B cell (primary cell): ENCODE data around the gene SMAP1. TPM values are rescaled to one million over a fixed set of nuclear protein-coding genes. Genes with fewer than 3 reads are reported as not detected.

ENCODE experiments used
- ATAC-seq: fragments of 200-7000 bp; cut with Tn5 transposase; one replicate; pipeline ENCODE4 v1.10.0; 2021; ENCODE audit warnings: low read depth, mild to moderate bottlenecking, moderate number of reproducible peaks, moderate library complexity
- CTCF ChIA-PET: fragments of 350-600 bp; sonication (Branson Sonifier 250); formaldehyde crosslinking; loops from one replicate; lab custom pipeline; 2021; ENCODE audit warnings: antibody characterized with exemption, inconsistent platforms; lab: Charles Lee
- POLR2A ChIA-PET: fragments of 350-600 bp; sonication (Branson Sonifier 250); formaldehyde crosslinking; loops from one replicate; lab custom pipeline; 2021; ENCODE audit warnings: antibody characterized with exemption; lab: Charles Lee
- DNase-seq: peaks from one replicate; pipeline ENCODE4 v3.0.0; 2013
- H2AFZ ChIP-seq: 2 replicates; pipeline ENCODE4 v1.6.1; 2012; ENCODE audit warnings: mild to moderate bottlenecking, low read depth, low read length; ENCODE audit not compliant: insufficient read depth, poor library complexity, severe bottlenecking
- H3K27ac ChIP-seq, 2 donors: 1 replicate in 1 of 2; 2 replicates in 1 of 2; pipeline ENCODE4 v1.5.1; 2012 to 2013; ENCODE audit warnings: low read length in 2 of 2, mild to moderate bottlenecking in 2 of 2, moderate library complexity in 1 of 2
- H3K27me3 ChIP-seq, 4 experiments: fragments of 200-600 bp in 1 of 4; sonication (generic) in 1 of 4; replicated peaks in 1 of 4; 1 replicate in 2 of 4; 2 replicates in 2 of 4; pipeline versions ENCODE4 v1.6.1 to v1.7.0; 2013 to 2016; ENCODE audit warnings: low read length in 3 of 4, mild to moderate bottlenecking in 2 of 4, mixed read lengths in 1 of 4, moderate library complexity in 1 of 4; ENCODE audit not compliant: insufficient read depth in 4 of 4, control insufficient read depth in 3 of 4; ENCODE audit errors: control extremely low read depth in 1 of 4
- H3K36me3 ChIP-seq, 2 experiments: replicated peaks in 1 of 2; 1 replicate in 1 of 2; 2 replicates in 1 of 2; pipeline versions ENCODE4 v1.6.1 to v1.7.1; 2013; ENCODE audit warnings: low read length in 1 of 2; ENCODE audit not compliant: insufficient read depth in 2 of 2, control insufficient read depth in 1 of 2; ENCODE audit errors: control extremely low read depth in 1 of 2, extremely low read depth in 1 of 2
- H3K4me1 ChIP-seq, 2 donors: fragments of 200-600 bp in 1 of 2; sonication (generic) in 1 of 2; 1 replicate in 1 of 2; 2 replicates in 1 of 2; pipeline versions ENCODE4 v1.5.1 to v1.6.1; 2013 to 2017; ENCODE audit warnings: low read length in 2 of 2; ENCODE audit not compliant: control insufficient read depth in 2 of 2, insufficient read depth in 2 of 2
- H3K4me2 ChIP-seq: replicated peaks from 2 replicates; pipeline ENCODE3; 2012; ENCODE audit warnings: mild to moderate bottlenecking, low read depth, low read length; ENCODE audit not compliant: poor library complexity, severe bottlenecking
- H3K4me3 ChIP-seq, 5 experiments: fragments of 200-600 bp in 1 of 5; sonication (generic) in 1 of 5; 1 replicate in 3 of 5; 2 replicates in 2 of 5; pipeline versions ENCODE4 v1.5.1 to v1.7.0; 2011 to 2016; ENCODE audit warnings: low read length in 4 of 5, mild to moderate bottlenecking in 4 of 5, low read depth in 2 of 5, control low read depth in 1 of 5, moderate library complexity in 1 of 5; ENCODE audit not compliant: insufficient read depth in 1 of 5; ENCODE audit errors: control extremely low read depth in 1 of 5, extremely low read depth in 1 of 5
- H3K79me2 ChIP-seq: fragments of 200-600 bp; sonication (generic); one replicate; pipeline ENCODE4 v1.6.0; 2016; ENCODE audit warnings: low read length; ENCODE audit not compliant: control insufficient read depth, insufficient read depth
- H3K9ac ChIP-seq: fragments of 200-600 bp; sonication (generic); 2 replicates; pipeline ENCODE4 v1.6.1; 2017; ENCODE audit warnings: mild to moderate bottlenecking, low read length, moderate library complexity
- H3K9me3 ChIP-seq, 3 donors: one replicate each; pipeline versions ENCODE4 v1.6.1 to v1.7.1; 2013; ENCODE audit warnings: low read length in 2 of 3; ENCODE audit not compliant: control insufficient read depth in 2 of 3, insufficient read depth in 1 of 3; ENCODE audit errors: control extremely low read depth in 1 of 3
- H4K20me1 ChIP-seq: 2 replicates; pipeline ENCODE4 v1.6.0; 2012; ENCODE audit warnings: mild to moderate bottlenecking, low read length; ENCODE audit not compliant: insufficient read depth, control insufficient read depth, poor library complexity, severe bottlenecking
- H3K27ac Mint-ChIP-seq: one replicate; pipeline ENCODE4 v1.8.0; 2021; ENCODE audit warnings: mixed read lengths
- H3K27me3 Mint-ChIP-seq: one replicate; pipeline ENCODE4 v1.8.0; 2021; ENCODE audit warnings: mixed read lengths
- H3K4me1 Mint-ChIP-seq: one replicate; pipeline ENCODE4 v1.8.0; 2021; ENCODE audit warnings: mixed read lengths
- H3K4me3 Mint-ChIP-seq: one replicate; pipeline ENCODE4 v1.8.0; 2021; ENCODE audit warnings: mixed read lengths
- H3K9me3 Mint-ChIP-seq: one replicate; pipeline ENCODE4 v1.8.0; 2022; ENCODE audit warnings: mixed read lengths; ENCODE audit not compliant: insufficient read depth
- EZH2 ChIP-seq: IDR thresholded peaks from 2 replicates; pipeline ENCODE4 v1.6.1; 2012; ENCODE audit warnings: borderline replicate concordance, low read depth, mild to moderate bottlenecking, moderate library complexity, low read length; ENCODE audit not compliant: insufficient read depth, poor library complexity, severe bottlenecking
- WGBS: methylation state at CpG from one replicate; pipeline ENCODE4 v1.1.5; 2013; ENCODE audit warnings: missing lambda C conversion rate; ENCODE audit not compliant: insufficient coverage; 5-methylcytosine and 5-hydroxymethylcytosine counted together
- intact Hi-C: fragments of 100-400 bp; cut with micrococcal nuclease; formaldehyde crosslinking; loops from one replicate; pipeline ENCODE4 v1.10.0; 2022
- polyA plus RNA-seq: library from polyadenylated mRNA; depleted of rRNA; stranded (reverse); fragments of >200 nt; gene quantifications from 2 replicates; pipeline ENCODE4 v1.2.3, GENCODE V29; 2012
- total RNA-seq, 2 donors: library from RNA; stranded (reverse); fragments of 120-200 nt in 1 of 2; gene quantifications; 1 replicate in 1 of 2; 2 replicates in 1 of 2; pipeline versions ENCODE4 v1.2.3 to v1.2.4, GENCODE V29; 2013 to 2022
- TF ChIP-seq, protein P1 (sequence below): fragments of 200-600 bp; IDR thresholded peaks from one replicate; pipeline ENCODE4 v1.8.0; 2022; ENCODE audit warnings: antibody characterized with exemption, mild to moderate bottlenecking

SMAP1 gene
- total and polyA plus RNA-seq, 2 donors (not counting 1 experiment from before 2014, with no cell fraction given), result 11.0 to 21.7 TPM

DNA sequence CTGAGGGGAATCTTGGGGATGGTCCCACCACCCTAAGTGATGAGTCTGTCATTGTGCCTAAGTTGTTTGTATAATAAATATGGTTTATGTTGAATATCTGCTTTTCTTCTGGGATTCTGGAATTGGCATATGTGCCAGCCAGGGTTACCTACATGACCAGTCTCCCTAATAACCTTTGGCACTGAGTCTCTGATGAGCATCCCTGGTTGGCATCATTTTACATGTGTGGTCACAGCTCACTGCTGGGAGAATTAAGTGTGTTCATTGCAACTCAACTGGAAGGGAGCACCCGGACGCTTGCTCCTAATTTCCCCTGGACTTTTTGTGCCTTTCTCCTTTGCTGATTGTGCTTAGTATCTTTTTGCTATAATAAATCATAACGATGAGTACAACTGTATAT lies 8.1 kb downstream of the SMAP1 start:
- H3K27ac ChIP-seq, result no peak overlapping the region
- peaks cover 66% of the 10 kb centered on the region for H4K20me1 ChIP-seq
- H2AFZ ChIP-seq, result no peak overlapping the region
- peaks cover 95% of the 10 kb centered on the region for H3K79me2 ChIP-seq
- Mint-ChIP-seq H3K4me3 (no peak overlapping the region), H3K27ac (no peak overlapping the region), H3K9me3 (no peaks in the 10 kb centered on the region), H3K4me1 (peaks cover 26% of the 10 kb centered on the region), H3K27me3 (no peaks in the 10 kb centered on the region)
- no peaks in the 10 kb centered on the region for H3K9me3 ChIP-seq
- no peaks in the 10 kb centered on the region for H3K27me3 ChIP-seq
- intact Hi-C loops, result no loop called here
- no peak overlapping the region for H3K9ac ChIP-seq
- ATAC-seq (no peak), DNase-seq (no peak)
- H3K4me3 ChIP-seq, result no peak overlapping the region
- ChIA-PET POLR2A (no interaction called here), CTCF (interaction anchor here (1.5 kb wide), 1 partner anchor 11 kb away, joined by 6 read pairs; no protein-coding TSS in a partner anchor)
- no peak for TF ChIP-seq EZH2
- TF ChIP-seq, protein P1, sequence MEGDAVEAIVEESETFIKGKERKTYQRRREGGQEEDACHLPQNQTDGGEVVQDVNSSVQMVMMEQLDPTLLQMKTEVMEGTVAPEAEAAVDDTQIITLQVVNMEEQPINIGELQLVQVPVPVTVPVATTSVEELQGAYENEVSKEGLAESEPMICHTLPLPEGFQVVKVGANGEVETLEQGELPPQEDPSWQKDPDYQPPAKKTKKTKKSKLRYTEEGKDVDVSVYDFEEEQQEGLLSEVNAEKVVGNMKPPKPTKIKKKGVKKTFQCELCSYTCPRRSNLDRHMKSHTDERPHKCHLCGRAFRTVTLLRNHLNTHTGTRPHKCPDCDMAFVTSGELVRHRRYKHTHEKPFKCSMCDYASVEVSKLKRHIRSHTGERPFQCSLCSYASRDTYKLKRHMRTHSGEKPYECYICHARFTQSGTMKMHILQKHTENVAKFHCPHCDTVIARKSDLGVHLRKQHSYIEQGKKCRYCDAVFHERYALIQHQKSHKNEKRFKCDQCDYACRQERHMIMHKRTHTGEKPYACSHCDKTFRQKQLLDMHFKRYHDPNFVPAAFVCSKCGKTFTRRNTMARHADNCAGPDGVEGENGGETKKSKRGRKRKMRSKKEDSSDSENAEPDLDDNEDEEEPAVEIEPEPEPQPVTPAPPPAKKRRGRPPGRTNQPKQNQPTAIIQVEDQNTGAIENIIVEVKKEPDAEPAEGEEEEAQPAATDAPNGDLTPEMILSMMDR, result no peak
- H3K4me1 ChIP-seq, result no peaks in the 10 kb centered on the region
- no CpG with 5 or more reads among the region's 3 CpGs for WGBS
- peaks cover 0 to 2% of the 10 kb centered on the region in 2 experiments for H3K36me3 ChIP-seq
- no peak overlapping the region for H3K4me2 ChIP-seq

DNA sequence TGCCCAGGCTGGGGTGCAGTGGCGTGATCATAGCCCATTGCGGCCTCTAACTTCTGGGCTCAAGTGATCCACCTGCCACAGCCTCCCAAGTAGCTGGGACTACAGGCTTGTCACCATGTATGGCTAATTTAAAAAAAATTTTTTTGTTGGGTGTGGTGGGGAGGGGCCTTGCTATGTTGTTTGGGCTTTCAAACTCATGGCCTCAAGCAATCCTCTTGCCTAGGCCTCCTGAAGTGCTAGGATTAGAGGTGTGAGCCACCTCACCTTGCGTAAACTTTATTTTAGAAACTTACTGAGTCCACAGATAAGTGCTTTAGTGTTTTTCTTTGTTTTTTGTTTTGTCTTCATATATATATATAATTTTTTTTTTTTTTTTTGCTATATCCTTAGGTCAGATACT lies 9.1 kb downstream of the SMAP1 start:
- intact Hi-C loops, result no loop called here
- ChIA-PET CTCF (interaction anchor here (1.0 to 2.4 kb wide), 3 partner anchors 9 to 456 kb away, joined by 4 to 18 read pairs (median 5); no protein-coding TSS in a partner anchor), POLR2A (no interaction called here)
- Mint-ChIP-seq H3K4me3 (no peak overlapping the region), H3K27ac (no peak overlapping the region), H3K27me3 (no peaks in the 10 kb centered on the region), H3K4me1 (peaks cover 29% of the 10 kb centered on the region), H3K9me3 (no peaks in the 10 kb centered on the region)
- ATAC-seq (no peak), DNase-seq (no peak)
- Histone ChIP-seq H3K79me2 (peaks cover 95% of the 10 kb centered on the region), H3K4me3 (no peak overlapping the region), H3K4me2 (no peak overlapping the region), H2AFZ (no peak overlapping the region), H3K4me1 (no peaks in the 10 kb centered on the region), H3K36me3 (peaks cover 0 to 2% of the 10 kb centered on the region in 2 experiments), H3K27ac (no peak overlapping the region), H3K9me3 (no peaks in the 10 kb centered on the region), H4K20me1 (peaks cover 73% of the 10 kb centered on the region), H3K27me3 (no peaks in the 10 kb centered on the region), H3K9ac (no peak overlapping the region)
- no peak for TF ChIP-seq EZH2
- TF ChIP-seq, protein P1, result no peak
- WGBS, result 100% methylated on average over 2 of the region's 3 CpGs
